NCI-H1694 treated with DMSO at 0.1 percent for 48 hours (cell line): ENCODE measurements around the gene CSF1.

Experiments used
- DNase-seq: peaks from one replicate; lab custom pipeline; 2025; lab: John Stamatoyannopoulos, UW

The CSF1 gene

DNA sequence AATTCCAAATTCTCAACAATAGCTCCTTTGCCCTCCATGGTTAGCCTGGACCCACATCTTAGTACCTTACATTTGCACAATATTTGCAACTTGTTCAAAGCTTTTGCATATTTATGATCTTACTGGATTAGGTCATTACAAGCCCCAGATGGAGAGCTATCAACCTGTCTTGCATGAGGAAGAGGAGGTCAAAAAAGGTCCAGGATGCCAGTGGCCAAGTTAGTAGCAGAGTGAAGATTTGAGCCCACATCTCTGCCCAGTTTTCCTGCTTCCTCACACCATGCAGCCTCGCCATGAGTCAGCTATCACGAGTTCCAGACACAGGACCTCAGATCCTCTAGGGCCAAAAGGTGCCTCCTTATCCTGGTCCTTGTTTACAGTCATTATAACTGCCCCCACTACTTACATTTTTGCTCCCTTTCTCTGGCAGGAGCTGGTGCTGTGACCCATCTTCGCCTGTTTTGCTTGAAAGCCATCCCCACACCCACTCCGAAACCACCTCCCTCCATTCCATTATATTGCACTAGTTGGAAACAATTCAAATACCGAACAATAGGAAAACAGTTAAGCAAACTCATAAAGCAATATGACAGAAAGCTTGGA, 68.9 kb downstream of the CSF1 start:
- DNase-seq = no peak
